Sigmoid colon (tissue), 7 donors: ENCODE measurements around the gene KLF7. TPM values are rescaled to one million over a fixed set of nuclear protein-coding genes. Genes with fewer than 3 reads are reported as not detected.

ENCODE experiments used
- DNase-seq: peaks from one replicate; pipeline ENCODE4 v3.0.0-alpha.2; 2019
- H3K27ac ChIP-seq, 4 donors: fragments of 200-600 bp; sonication (generic); one replicate each; pipeline ENCODE4 v1.5.1; 2016 to 2019; ENCODE audit warnings: mild to moderate bottlenecking in 1 of 4
- H3K27me3 ChIP-seq, 3 donors: fragments of 200-600 bp; sonication (generic); one replicate each; pipeline ENCODE4 v1.5.1; 2019; ENCODE audit warnings: mild to moderate bottlenecking in 1 of 3
- H3K36me3 ChIP-seq, 4 donors: fragments of 200-600 bp; sonication (generic); one replicate each; pipeline ENCODE4 v1.5.1; 2016 to 2019
- H3K4me1 ChIP-seq, 4 donors: fragments of 200-600 bp; sonication (generic); one replicate each; pipeline ENCODE4 v1.5.1; 2017 to 2019
- H3K4me3 ChIP-seq, 4 donors: fragments of 200-600 bp; sonication (generic); one replicate each; pipeline ENCODE4 v1.5.1; 2017 to 2019; ENCODE audit warnings: mild to moderate bottlenecking in 2 of 4, moderate library complexity in 1 of 4
- H3K9me3 ChIP-seq, 4 donors: fragments of 200-600 bp in 3 of 4; sonication (generic) in 3 of 4; one replicate each; pipeline versions ENCODE4 v1.5.1 to v1.6.1; 2013 to 2019
- EP300 ChIP-seq, 4 donors: sonication (generic); formaldehyde crosslinking; IDR thresholded peaks; one replicate each; pipeline ENCODE4 v1.6.1; 2017; ENCODE audit warnings: antibody characterized with exemption in 4 of 4
- POLR2A ChIP-seq, 2 donors: fragments of 450-650 bp; IDR thresholded peaks; one replicate each; pipeline ENCODE4 v1.6.1; 2016; ENCODE audit warnings: antibody characterized with exemption in 2 of 2, mild to moderate bottlenecking in 2 of 2, moderate library complexity in 2 of 2
- POLR2AphosphoS5 ChIP-seq, 4 donors: sonication (generic); formaldehyde crosslinking; IDR thresholded peaks; one replicate each; pipeline ENCODE4 v1.6.1; 2017; ENCODE audit warnings: antibody characterized with exemption in 4 of 4
- WGBS, 2 donors: extraction: QIAGEN DNeasy Blood & Tissue Kit; methylation state at CpG; one replicate each; pipeline ENCODE4 v1.1.7; 2013; 5-methylcytosine and 5-hydroxymethylcytosine counted together
- intact Hi-C: fragments of 100-400 bp; cut with DNase I; formaldehyde crosslinking; loops from one replicate; pipeline ENCODE4 v1.15.1; 2023
- polyA plus RNA-seq, 3 donors: library from polyadenylated mRNA; stranded (reverse); fragments of 200-250 nt; gene quantifications; one replicate each; pipeline ENCODE4 v1.2.3, GENCODE V29; 2013
- total RNA-seq, 4 donors: library from RNA; depleted of rRNA; stranded (reverse); fragments of >200 nt; gene quantifications; one replicate each; pipeline ENCODE4 v1.1.0, GENCODE V29; 2016
- TF ChIP-seq, protein P1 (sequence below), 4 experiments: fragments of 450-650 bp in 3 of 4; fragments of 200-600 bp in 1 of 4; IDR thresholded peaks; one replicate each; pipeline ENCODE4 v1.5.1; 2016 to 2019; ENCODE audit warnings: antibody characterized with exemption in 4 of 4, mild to moderate bottlenecking in 3 of 4, moderate library complexity in 2 of 4
- donor health status: healthy with polysubstance abuse.
- donor health status: Bipolar disorder and iron deficiency.
- donor health status: healthy.

KLF7 gene
- total and polyA plus RNA-seq, 7 donors: 0.60 to 52.1 (median 21.2) TPM

DNA sequence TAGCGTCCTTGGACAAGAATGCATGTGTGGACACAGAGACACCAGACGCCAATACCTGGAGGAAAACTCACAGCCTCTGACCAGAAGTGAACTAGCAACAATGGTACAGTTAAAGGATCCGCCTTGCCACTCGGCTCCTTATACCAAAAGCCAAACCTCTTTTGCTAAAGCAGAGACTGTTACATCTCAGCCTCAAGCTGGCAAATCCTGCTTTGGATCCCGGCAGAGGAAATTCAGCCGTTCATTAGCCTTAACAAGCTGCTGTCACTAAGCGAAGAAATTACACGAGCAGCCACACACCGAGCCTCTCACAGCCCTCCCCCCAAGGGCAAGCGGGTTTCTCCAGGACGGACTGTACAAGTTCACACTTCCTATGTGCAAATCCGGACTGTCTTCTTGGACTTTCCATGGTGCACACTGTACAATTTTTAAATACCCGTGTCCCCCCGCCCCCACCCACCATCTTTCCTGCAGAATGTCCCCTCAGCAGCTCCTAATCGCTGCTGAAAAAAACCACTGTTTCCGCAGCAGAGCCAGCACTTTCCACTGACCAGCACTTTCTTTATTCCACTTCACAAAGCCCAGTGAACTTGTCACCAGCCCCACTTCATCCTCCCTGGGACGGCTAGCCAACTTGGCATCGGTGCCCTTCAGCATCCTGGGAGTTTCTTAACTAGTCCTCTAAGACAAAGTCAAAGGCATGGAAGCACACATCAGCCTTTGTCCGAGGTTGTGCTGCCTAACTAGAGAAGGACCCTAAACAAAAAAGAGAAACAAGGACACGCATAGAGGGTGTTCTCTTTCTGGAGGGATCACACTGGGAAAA, 1.5 kb downstream of the KLF7 start:
- 2 to 5% methylated on average over 20 of the region's 20 CpGs for WGBS, 2 donors
- Histone ChIP-seq H3K4me3 (peak overlapping the region; percentile 57 to 92 (median 78)), H3K4me1 (peaks cover 0 to 48% (median 43%) of the 10 kb centered on the region in 4 donors), H3K36me3 (no peaks in the 10 kb centered on the region), H3K27ac (peak overlapping the region; percentile 96 to 100 (median 100)), H3K27me3 (no peaks in the 10 kb centered on the region), H3K9me3 (no peaks in the 10 kb centered on the region)
- DNase-seq: peak; percentile 85
- TF ChIP-seq, protein P1, sequence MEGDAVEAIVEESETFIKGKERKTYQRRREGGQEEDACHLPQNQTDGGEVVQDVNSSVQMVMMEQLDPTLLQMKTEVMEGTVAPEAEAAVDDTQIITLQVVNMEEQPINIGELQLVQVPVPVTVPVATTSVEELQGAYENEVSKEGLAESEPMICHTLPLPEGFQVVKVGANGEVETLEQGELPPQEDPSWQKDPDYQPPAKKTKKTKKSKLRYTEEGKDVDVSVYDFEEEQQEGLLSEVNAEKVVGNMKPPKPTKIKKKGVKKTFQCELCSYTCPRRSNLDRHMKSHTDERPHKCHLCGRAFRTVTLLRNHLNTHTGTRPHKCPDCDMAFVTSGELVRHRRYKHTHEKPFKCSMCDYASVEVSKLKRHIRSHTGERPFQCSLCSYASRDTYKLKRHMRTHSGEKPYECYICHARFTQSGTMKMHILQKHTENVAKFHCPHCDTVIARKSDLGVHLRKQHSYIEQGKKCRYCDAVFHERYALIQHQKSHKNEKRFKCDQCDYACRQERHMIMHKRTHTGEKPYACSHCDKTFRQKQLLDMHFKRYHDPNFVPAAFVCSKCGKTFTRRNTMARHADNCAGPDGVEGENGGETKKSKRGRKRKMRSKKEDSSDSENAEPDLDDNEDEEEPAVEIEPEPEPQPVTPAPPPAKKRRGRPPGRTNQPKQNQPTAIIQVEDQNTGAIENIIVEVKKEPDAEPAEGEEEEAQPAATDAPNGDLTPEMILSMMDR (IDR thresholded peaks at IDR 0.05): no peak
- TF ChIP-seq POLR2A (IDR thresholded peaks at IDR 0.05) (peak in 1 of 2 donors; percentile 29), POLR2AphosphoS5 (IDR thresholded peaks at IDR 0.05) (peak in 3 of 4 donors; percentile 77 to 82 (median 78)), EP300 (IDR thresholded peaks at IDR 0.05) (peak in 3 of 4 donors; percentile 35 to 78 (median 51))
- intact Hi-C loops: loop anchor here (2.0 to 10.0 kb wide), 4 partner anchors 77 to 461 kb away; partner anchors contain the start of gene METTL21A

DNA sequence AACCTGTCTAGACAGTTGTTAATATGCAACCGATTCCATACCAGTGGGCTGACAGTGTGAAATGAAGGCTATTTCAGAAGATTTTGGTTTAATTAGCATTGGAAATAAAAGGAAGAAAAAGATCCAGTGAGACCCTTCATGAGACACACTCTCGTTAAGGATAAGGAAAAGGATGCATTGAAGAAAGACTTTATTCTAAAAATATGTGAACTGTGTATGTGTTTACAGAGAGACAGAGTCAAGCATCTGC, 2.1 kb downstream of the KLF7 start:
- TF ChIP-seq, protein P1 (IDR thresholded peaks at IDR 0.05): no peak
- TF ChIP-seq POLR2AphosphoS5 (IDR thresholded peaks at IDR 0.05) (no peak), EP300 (IDR thresholded peaks at IDR 0.05) (no peak), POLR2A (IDR thresholded peaks at IDR 0.05) (no peak)
- H3K36me3 ChIP-seq: no peaks in the 10 kb centered on the region
- H3K4me3 ChIP-seq: peak overlapping the region; percentile 57 to 92 (median 78)
- H3K4me1 ChIP-seq: peaks cover 0 to 54% (median 48%) of the 10 kb centered on the region in 4 donors
- intact Hi-C loops: loop anchor here (2.0 to 10.0 kb wide), 4 partner anchors 76 to 461 kb away; partner anchors contain the start of gene METTL21A
- no peaks in the 10 kb centered on the region for H3K9me3 ChIP-seq
- H3K27ac ChIP-seq: peak overlapping the region; percentile 96 to 100 (median 100)
- 6 to 8% methylated on average over 2 of the region's 2 CpGs for WGBS, 2 donors
- no peak for DNase-seq
- no peaks in the 10 kb centered on the region for H3K27me3 ChIP-seq

DNA sequence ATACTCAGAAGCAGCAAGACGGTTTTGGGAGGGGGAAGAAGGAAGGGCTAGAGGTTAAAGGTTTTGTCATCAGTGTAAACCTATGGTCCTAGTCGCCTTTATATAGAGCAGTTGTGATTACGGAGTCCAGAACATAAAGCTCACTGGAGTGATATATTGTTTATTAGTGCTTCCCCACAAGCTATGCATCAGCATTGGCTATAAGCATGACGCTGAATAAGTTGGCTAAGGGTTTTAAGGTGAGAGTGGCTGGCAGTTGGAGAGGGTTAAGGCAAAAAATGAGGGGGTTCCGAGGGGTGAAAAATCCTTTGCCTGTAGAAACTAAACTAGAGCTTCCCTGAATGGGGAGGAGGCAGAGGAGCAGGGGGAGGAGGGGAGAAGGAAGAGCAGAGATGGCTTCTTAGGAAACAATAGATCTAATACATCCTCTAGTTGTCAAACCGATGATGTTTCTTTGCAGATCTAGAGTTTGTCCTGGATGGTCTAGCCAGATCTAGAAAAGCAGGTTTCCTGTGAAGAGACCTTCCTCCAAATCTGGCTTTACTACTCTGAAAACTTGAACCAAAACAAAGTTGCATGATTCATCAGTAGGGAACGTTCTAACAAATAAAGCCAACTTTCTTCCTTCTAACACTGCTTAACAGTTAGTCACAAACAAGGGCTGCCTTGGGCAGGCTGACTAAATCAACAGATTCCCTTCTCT, 2.5 kb downstream of the KLF7 start:
- Histone ChIP-seq H3K4me1 (peaks cover 0 to 58% (median 52%) of the 10 kb centered on the region in 4 donors), H3K36me3 (no peaks in the 10 kb centered on the region), H3K27me3 (no peaks in the 10 kb centered on the region), H3K4me3 (peak overlapping the region; percentile 57 to 92 (median 78)), H3K9me3 (no peaks in the 10 kb centered on the region), H3K27ac (peak overlapping the region; percentile 96 to 100 (median 100))
- no peak for DNase-seq
- peak; percentile 68 to 91 (median 80) for TF ChIP-seq POLR2AphosphoS5 (IDR thresholded peaks at IDR 0.05)
- TF ChIP-seq EP300 (IDR thresholded peaks at IDR 0.05): peak in 1 of 4 donors; percentile 5
- TF ChIP-seq POLR2A (IDR thresholded peaks at IDR 0.05): peak; percentile 20 to 46
- TF ChIP-seq, protein P1 (IDR thresholded peaks at IDR 0.05): no peak
- 40% methylated on average over 7 of the region's 7 CpGs for WGBS, 2 donors
- intact Hi-C loops: loop anchor here (5.0 to 10.0 kb wide), 2 partner anchors 76 to 462 kb away; partner anchors contain the start of gene METTL21A

DNA sequence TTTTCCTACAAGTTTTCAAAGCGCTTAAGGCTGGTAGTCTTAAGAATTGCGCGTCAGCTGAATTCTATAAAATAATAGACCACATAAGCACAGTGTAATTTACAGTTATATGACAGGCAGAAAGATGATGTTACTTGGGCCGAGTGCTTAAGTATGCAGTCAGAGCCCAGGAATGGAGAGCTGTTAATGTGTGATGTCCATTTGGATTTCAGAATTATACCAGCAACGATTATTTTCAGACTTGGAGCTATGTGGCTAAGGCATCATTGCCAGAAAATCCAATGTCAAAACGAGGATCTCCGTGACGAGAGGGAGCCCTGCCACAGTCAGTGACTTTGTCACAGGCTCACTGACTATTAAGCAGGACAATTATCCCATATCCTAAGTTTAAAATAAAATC, 3.4 kb downstream of the KLF7 start:
- Histone ChIP-seq H3K27me3 (no peaks in the 10 kb centered on the region), H3K4me1 (peaks cover 0 to 60% (median 52%) of the 10 kb centered on the region in 4 donors), H3K4me3 (peak overlapping the region; percentile 57 to 92 (median 78)), H3K27ac (peak overlapping the region; percentile 96 to 100 (median 100)), H3K9me3 (no peaks in the 10 kb centered on the region), H3K36me3 (no peaks in the 10 kb centered on the region)
- peak in 3 of 4 donors; percentile 70 to 78 (median 74) for TF ChIP-seq POLR2AphosphoS5 (IDR thresholded peaks at IDR 0.05)
- peak in 3 of 4 donors; percentile 62 to 91 (median 67) for TF ChIP-seq EP300 (IDR thresholded peaks at IDR 0.05)
- TF ChIP-seq, protein P1 (IDR thresholded peaks at IDR 0.05): no peak
- TF ChIP-seq POLR2A (IDR thresholded peaks at IDR 0.05): no peak
- WGBS, 2 donors: 76 to 86% methylated on average over 8 of the region's 8 CpGs
- no peak for DNase-seq
- intact Hi-C loops: loop anchor here (5.0 to 10.0 kb wide), 2 partner anchors 75 to 462 kb away; partner anchors contain the start of gene METTL21A
